GM12878 (cell line): ENCODE results near the gene TESK1. TPM values are rescaled to one million over a fixed set of nuclear protein-coding genes. Genes with fewer than 3 reads are reported as not detected.
A peak's percentile ranks its signal among the peaks of the same experiment; 100 is the strongest.

Experiments used
- ATF7 ChIP-seq: fragments of 450-650 bp; IDR thresholded peaks from 2 replicates; pipeline ENCODE4 v1.6.1; 2016; ENCODE audit warnings: low read depth, mild to moderate bottlenecking
- BCLAF1 ChIP-seq: fragments of 450-650 bp; IDR thresholded peaks from 2 replicates; pipeline ENCODE4 v1.6.1; 2017; ENCODE audit warnings: antibody characterized with exemption, mild to moderate bottlenecking, moderate library complexity
- E2F4 ChIP-seq: IDR thresholded peaks from 2 replicates; pipeline ENCODE4 v1.6.1; 2012; ENCODE audit warnings: low read depth, low read length, improper control_type of control experiment
- E4F1 ChIP-seq: fragments of 450-650 bp; IDR thresholded peaks from 2 replicates; pipeline ENCODE4 v1.6.1; 2018; ENCODE audit warnings: borderline replicate concordance, mild to moderate bottlenecking; ENCODE audit not compliant: partially characterized antibody
- ESRRA ChIP-seq: IDR thresholded peaks from 2 replicates; pipeline ENCODE4 v1.6.1; 2012; ENCODE audit warnings: mild to moderate bottlenecking, low read length, improper control_type of control experiment
- ETV6 ChIP-seq, 2 experiments: fragments of 450-650 bp in 1 of 2; IDR thresholded peaks in 1 of 2; conservative IDR thresholded peaks in 1 of 2; 2 replicates each; pipeline ENCODE4 v1.6.1; 2014; ENCODE audit warnings: antibody characterized with exemption in 1 of 2, borderline replicate concordance in 1 of 2, low read depth in 1 of 2, mild to moderate bottlenecking in 1 of 2, moderate library complexity in 1 of 2
- JUND ChIP-seq: IDR thresholded peaks from 2 replicates; pipeline ENCODE4 v1.6.1; 2012; ENCODE audit warnings: low read depth, mild to moderate bottlenecking, low read length, improper control_type of control experiment, moderate library complexity
- MEF2A ChIP-seq: IDR thresholded peaks from 2 replicates; pipeline ENCODE4 v1.6.1; 2011; ENCODE audit warnings: low read depth, mild to moderate bottlenecking, low read length, moderate library complexity; ENCODE audit not compliant: insufficient read depth
- NFYA ChIP-seq: IDR thresholded peaks from 2 replicates; pipeline ENCODE4 v1.6.1; 2011; ENCODE audit warnings: low read depth, mild to moderate bottlenecking, low read length, improper control_type of control experiment, borderline replicate concordance
- PML ChIP-seq: IDR thresholded peaks from 2 replicates; pipeline ENCODE4 v1.6.1; 2012; ENCODE audit warnings: low read length, inconsistent platforms
- POLR2A ChIP-seq: IDR thresholded peaks from 2 replicates; pipeline ENCODE4 v1.6.1; 2011; ENCODE audit warnings: low read depth, mild to moderate bottlenecking, low read length
- SIN3A ChIP-seq: IDR thresholded peaks from 2 replicates; pipeline ENCODE4 v1.6.1; 2012; ENCODE audit warnings: low read depth, low read length, improper control_type of control experiment
- SIX5 ChIP-seq: IDR thresholded peaks from 2 replicates; pipeline ENCODE4 v1.6.1; 2011; ENCODE audit warnings: mild to moderate bottlenecking, low read depth, low read length, moderate library complexity; ENCODE audit not compliant: severe bottlenecking
- STAT1 ChIP-seq: fragments of 450-650 bp; conservative IDR thresholded peaks from 2 replicates; pipeline ENCODE4 v1.6.1; 2014; ENCODE audit warnings: antibody characterized with exemption, mild to moderate bottlenecking
- SUZ12 ChIP-seq: fragments of 200-600 bp; sonication (generic); IDR thresholded peaks from one replicate; pipeline ENCODE4 v1.6.1; 2018; ENCODE audit warnings: antibody characterized with exemption, mild to moderate bottlenecking; ENCODE audit not compliant: unreplicated experiment
- TARDBP ChIP-seq: IDR thresholded peaks from 2 replicates; pipeline ENCODE4 v1.6.1; 2016; ENCODE audit warnings: borderline replicate concordance
- YBX1 ChIP-seq: fragments of 450-650 bp; IDR thresholded peaks from 2 replicates; pipeline ENCODE4 v1.6.1; 2016; ENCODE audit warnings: antibody characterized with exemption
- ZBTB40 ChIP-seq: fragments of 450-650 bp; IDR thresholded peaks from 2 replicates; pipeline ENCODE4 v1.6.1; 2016; ENCODE audit warnings: mild to moderate bottlenecking, moderate library complexity, borderline replicate concordance
- ZNF217 ChIP-seq: fragments of 450-650 bp; IDR thresholded peaks from 2 replicates; pipeline ENCODE4 v1.6.1; 2017; ENCODE audit warnings: antibody characterized with exemption, mild to moderate bottlenecking
- ZNF622 ChIP-seq: fragments of 450-650 bp; IDR thresholded peaks from 2 replicates; pipeline ENCODE4 v1.6.1; 2017; ENCODE audit warnings: mild to moderate bottlenecking, inconsistent platforms
- polyA plus RNA-seq, 11 experiments: library from polyadenylated mRNA; depleted of rRNA in 4 of 11; unstranded in 6 of 11; stranded (reverse) in 5 of 11; fragments of >200 nt; fragmentation: Nextera tagmentation in 4 of 11; fragmentation: Illumina TruSeq in 1 of 11; extraction: Ambion mirVana in 4 of 11; extraction: Trizol in 1 of 11; gene quantifications; 1 replicate in 1 of 11; 2 replicates in 10 of 11; pipeline versions ENCODE4 v1.2.1 to v1.2.3, GENCODE V29; 2011 to 2016; ENCODE audit warnings: inconsistent platforms in 2 of 11, missing spikeins in 2 of 11, low read depth in 1 of 11
- total RNA-seq, 4 experiments: library from RNA; depleted of rRNA in 3 of 4; stranded (reverse); fragments of >200 nt in 3 of 4; fragmentation: Illumina TruSeq in 1 of 4; extraction: Trizol in 1 of 4; gene quantifications; 2 replicates each; pipeline versions ENCODE4 v1.2.1 to v1.2.3, GENCODE V29; 2013 to 2021

The TESK1 gene
- total and polyA plus RNA-seq, 10 of the 15 experiments (the other 5 are each of a cell fraction or from before 2014, with no cell fraction given) = 0.16 to 19.5 (median 7.9) TPM; not detected in 1

- TF ChIP-seq E4F1 (no peak), BCLAF1 (no peak), SIN3A (no peak), TARDBP (no peak), NFYA (no peak), SIX5 (no peak), ETV6 (conservative IDR thresholded peaks at IDR 0.05 in 1 of 2, IDR thresholded peaks at IDR 0.05 in 1 of 2; ENCODE audit: borderline replicate concordance in 1 of 2, low read depth in 1 of 2) (no peak), SUZ12 (no peak), ZNF622 (no peak), ATF7 (peak; percentile 90), YBX1 (no peak), POLR2A (peak; percentile 80), MEF2A (no peak), ZNF217 (no peak), PML (no peak; the same call in 1 of the 2 replicates), JUND (no peak), E2F4 (no peak), ESRRA (no peak), STAT1 (no peak), ZBTB40 (peak; percentile 45; the same call in 1 of the 2 replicates)
Observed at GRCh38 chr9:35616681-35617459, 11.8 kb downstream of the TESK1 start (continued).
